HepG2 (cell line): ENCODE measurements around the gene POLA2. TPM values are rescaled to one million over a fixed set of nuclear protein-coding genes. Genes with fewer than 3 reads are reported as not detected.
A peak's percentile ranks its signal among the peaks of the same experiment; 100 is the strongest.

Experiments
- FOXJ3 ChIP-seq: sonication (generic); formaldehyde crosslinking; IDR thresholded peaks from 2 replicates; pipeline ENCODE4 v1.4.0; 2020; ENCODE audit warnings: missing genetic modification reagents, mild to moderate bottlenecking, borderline replicate concordance
- HNF1A ChIP-seq, 2 experiments: sonication (generic) in 1 of 2; formaldehyde crosslinking in 1 of 2; IDR thresholded peaks; 2 replicates each; pipeline versions ENCODE4 v1.4.0 to v1.6.1; 2016 to 2020; ENCODE audit warnings: borderline replicate concordance in 1 of 2, low read depth in 1 of 2, mild to moderate bottlenecking in 1 of 2, missing genetic modification reagents in 1 of 2
- HNF4A ChIP-seq: sonication (generic); formaldehyde crosslinking; IDR thresholded peaks from 2 replicates; pipeline ENCODE4 v1.4.0; 2020; ENCODE audit warnings: missing genetic modification reagents
- HOXA5 ChIP-seq: sonication (generic); formaldehyde crosslinking; IDR thresholded peaks from 2 replicates; pipeline ENCODE4 v1.4.0; 2020; ENCODE audit warnings: missing genetic modification reagents
- MED1 ChIP-seq: sonication (generic); formaldehyde crosslinking; IDR thresholded peaks from 2 replicates; pipeline ENCODE4 v1.4.0; 2020; ENCODE audit warnings: missing genetic modification reagents
- MEIS1 ChIP-seq: sonication (generic); formaldehyde crosslinking; IDR thresholded peaks from 2 replicates; pipeline ENCODE4 v1.9.0; 2021; ENCODE audit warnings: mild to moderate bottlenecking, missing genetic modification reagents, moderate library complexity, borderline replicate concordance
- MIXL1 ChIP-seq: IDR thresholded peaks from 2 replicates; pipeline ENCODE4 v1.6.1; 2016
- MLXIP ChIP-seq: sonication (generic); formaldehyde crosslinking; IDR thresholded peaks from 2 replicates; pipeline ENCODE4 v1.9.0; 2021; ENCODE audit warnings: missing genetic modification reagents, borderline replicate concordance
- ZNF407 ChIP-seq: sonication (generic); formaldehyde crosslinking; IDR thresholded peaks from one replicate; pipeline ENCODE4 v1.5.1; 2020; ENCODE audit warnings: mild to moderate bottlenecking, missing genetic modification reagents; ENCODE audit errors: not compliant biosample characterization
- polyA plus RNA-seq, 8 experiments: library from polyadenylated mRNA; depleted of rRNA in 3 of 8; stranded (reverse) in 7 of 8; unstranded in 1 of 8; fragments of >200 nt; fragmentation: Illumina TruSeq in 4 of 8; extraction: Trizol in 4 of 8; gene quantifications; 2 replicates each; pipeline versions ENCODE4 v1.2.1 to v1.2.3, GENCODE V29; 2011 to 2016; ENCODE audit warnings: low read depth in 4 of 8, missing spikeins in 1 of 8, mixed read lengths in 1 of 8; ENCODE audit not compliant: insufficient read depth in 1 of 8
- total RNA-seq, 5 experiments: library from RNA; depleted of rRNA; stranded (reverse); fragments of >200 nt; fragmentation: Illumina TruSeq; extraction: Trizol; gene quantifications; 2 replicates each; pipeline ENCODE4 v1.2.3, GENCODE V29; 2016; ENCODE audit warnings: low read depth in 1 of 5

Gene POLA2
- total and polyA plus RNA-seq, 2 of the 13 experiments (the other 11 are each of a cell fraction or from before 2014, with no cell fraction given) = 9.7 to 15.6 TPM

DNA sequence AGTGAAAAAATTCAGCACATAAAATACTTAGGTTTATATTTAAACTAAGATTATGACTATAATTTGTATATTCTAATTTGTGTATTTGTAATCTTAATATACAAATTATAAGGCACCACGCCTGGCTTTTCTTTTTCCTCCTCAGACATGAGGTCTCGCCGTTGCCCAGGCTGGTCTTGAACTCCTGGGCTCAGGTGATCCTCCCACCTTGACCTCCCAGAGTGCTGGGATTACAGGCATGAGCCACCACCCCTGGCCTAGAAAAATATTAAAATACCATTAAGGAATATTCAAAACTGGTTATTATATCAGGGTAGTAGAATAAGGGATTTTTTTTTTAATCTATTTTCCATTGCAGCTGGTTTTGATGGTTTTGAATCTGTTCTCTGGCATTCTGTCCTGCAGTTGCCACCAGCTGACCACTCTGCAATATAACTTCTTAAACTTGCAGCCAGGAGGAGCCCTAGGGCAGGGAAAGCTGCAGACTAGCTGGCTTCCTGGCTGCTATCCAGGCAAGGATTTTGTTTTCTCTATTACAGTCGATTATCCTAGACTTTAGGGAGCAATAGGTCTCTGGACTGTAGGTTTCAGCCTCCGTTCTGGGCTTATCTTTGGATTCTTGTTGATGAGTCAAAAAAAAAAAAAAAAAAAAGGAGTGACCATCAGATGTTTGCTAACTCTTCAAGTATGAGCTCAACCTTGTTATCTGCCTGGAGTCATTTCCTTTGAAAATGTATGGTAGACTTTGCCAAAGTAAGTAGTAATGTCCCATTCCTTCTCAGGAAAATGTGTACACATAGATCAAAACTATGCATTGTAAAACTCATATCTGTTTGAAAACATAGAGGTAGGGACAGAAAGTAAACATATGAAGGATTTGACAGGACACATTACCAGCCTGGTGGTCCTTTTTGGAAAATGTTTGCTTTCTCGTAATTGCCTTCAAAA is 13.2 kb downstream of the POLA2 start (continued):
- TF ChIP-seq ZNF407 (no peak), HNF1A (IDR thresholded peaks at IDR 0.05; ENCODE audit: low read depth) (no peak), HNF1A (CRISPR knock-in tag; IDR thresholded peaks at IDR 0.05; ENCODE audit: borderline replicate concordance) (peak; percentile 37; the same call in 1 of the 2 replicates), HNF4A (CRISPR knock-in tag) (peak; percentile 26; the same call in 1 of the 2 replicates), HOXA5 (CRISPR knock-in tag) (peak; percentile 54; the same call in 1 of the 2 replicates), MLXIP (no peak), MIXL1 (CRISPR knock-in tag) (peak; percentile 86), MED1 (peak; percentile 53), MEIS1 (CRISPR knock-in tag) (no peak), FOXJ3 (CRISPR knock-in tag) (peak; percentile 47; the same call in 1 of the 2 replicates)
